Colonic mucosa (tissue), 4 donors: ENCODE results near the gene PIGH. TPM values are rescaled to one million over a fixed set of nuclear protein-coding genes. Genes with fewer than 3 reads are reported as not detected.
A peak's percentile ranks its signal among the peaks of the same experiment; 100 is the strongest.

Experiments used
- DNase-seq: peaks from one replicate; pipeline ENCODE4 v3.0.0-alpha.2; 2020
- H3K27ac ChIP-seq: fragments of 200-600 bp; one replicate; pipeline ENCODE4 v1.8.0; 2021
- H3K27me3 ChIP-seq: fragments of 200-600 bp; one replicate; pipeline ENCODE4 v1.8.0; 2021
- H3K36me3 ChIP-seq: fragments of 200-600 bp; one replicate; pipeline ENCODE4 v1.8.0; 2021
- H3K4me1 ChIP-seq: fragments of 200-600 bp; one replicate; pipeline ENCODE4 v1.8.0; 2021; ENCODE audit warnings: mild to moderate bottlenecking
- H3K4me3 ChIP-seq: fragments of 200-600 bp; one replicate; pipeline ENCODE4 v1.8.0; 2021
- H3K9ac ChIP-seq, 2 donors: one replicate each; pipeline ENCODE4 v1.7.0; 2013; ENCODE audit warnings: control low read depth in 2 of 2, low read depth in 2 of 2, low read length in 2 of 2
- H3K9me3 ChIP-seq: fragments of 200-600 bp; one replicate; pipeline ENCODE4 v1.8.0; 2021
- intact Hi-C: fragments of 100-400 bp; cut with DNase I; formaldehyde crosslinking; loops from one replicate; pipeline ENCODE4 v1.14.1; 2022
- total RNA-seq, 2 donors: library from RNA; stranded (reverse); fragmentation: NEBNext Ultra II Directional in 1 of 2; extraction: Animal tissue kit (Norgen Biotek cat#: 25700) in 1 of 2; gene quantifications; one replicate each; pipeline ENCODE4 v1.2.1, GENCODE V29; 2021
- TF ChIP-seq, protein P1 (sequence below): fragments of 200-600 bp; IDR thresholded peaks from one replicate; pipeline ENCODE4 v1.8.0; 2022; ENCODE audit warnings: antibody characterized with exemption, mild to moderate bottlenecking
- donor health status: healthy.
- donor health status: DM: no; HTN: no; CAD: no.
- donor health status: DM: no; HTN: no; CAD: no.

PIGH gene
- total RNA-seq, 2 donors from 2014 or later = 16.3 to 17.1 TPM

DNA sequence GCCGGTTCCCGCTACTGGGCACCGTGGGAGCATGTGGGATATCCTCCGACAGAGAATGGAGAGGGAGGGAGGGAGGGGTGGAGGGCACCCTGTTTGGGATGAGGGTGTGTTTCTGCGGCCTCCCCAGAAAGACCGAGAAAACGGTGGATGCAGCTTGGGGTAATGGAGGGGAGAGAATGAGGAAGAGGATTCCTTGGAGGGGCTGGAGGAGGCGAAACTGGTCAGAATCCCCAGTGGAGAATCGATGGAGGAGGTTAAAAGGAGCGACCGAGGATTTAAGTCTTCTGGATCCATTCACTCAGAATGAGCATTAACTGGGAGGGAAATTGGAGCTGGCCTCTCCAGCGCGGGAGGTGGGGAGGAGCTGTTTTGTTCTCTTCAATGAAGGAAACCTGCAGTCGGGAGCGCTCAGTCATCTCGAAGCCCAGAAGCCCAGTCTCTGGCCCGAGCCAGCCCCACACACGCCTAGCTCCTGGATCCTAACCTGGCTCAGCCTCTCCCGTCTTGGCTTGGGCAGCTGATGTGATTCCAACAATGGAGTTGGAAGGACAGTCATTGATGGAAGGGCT lies 20.2 kb upstream of the PIGH start:
- intact Hi-C loops = no loop called here
- Histone ChIP-seq H3K4me1 (no peaks in the 10 kb centered on the region), H3K4me3 (peak overlapping the region; percentile 59), H3K27me3 (no peaks in the 10 kb centered on the region), H3K36me3 (no peaks in the 10 kb centered on the region), H3K9me3 (no peaks in the 10 kb centered on the region), H3K9ac (peak overlapping the region; percentile 68 to 78), H3K27ac (peak overlapping the region; percentile 66)
- peak; percentile 33 for DNase-seq
- TF ChIP-seq, protein P1, sequence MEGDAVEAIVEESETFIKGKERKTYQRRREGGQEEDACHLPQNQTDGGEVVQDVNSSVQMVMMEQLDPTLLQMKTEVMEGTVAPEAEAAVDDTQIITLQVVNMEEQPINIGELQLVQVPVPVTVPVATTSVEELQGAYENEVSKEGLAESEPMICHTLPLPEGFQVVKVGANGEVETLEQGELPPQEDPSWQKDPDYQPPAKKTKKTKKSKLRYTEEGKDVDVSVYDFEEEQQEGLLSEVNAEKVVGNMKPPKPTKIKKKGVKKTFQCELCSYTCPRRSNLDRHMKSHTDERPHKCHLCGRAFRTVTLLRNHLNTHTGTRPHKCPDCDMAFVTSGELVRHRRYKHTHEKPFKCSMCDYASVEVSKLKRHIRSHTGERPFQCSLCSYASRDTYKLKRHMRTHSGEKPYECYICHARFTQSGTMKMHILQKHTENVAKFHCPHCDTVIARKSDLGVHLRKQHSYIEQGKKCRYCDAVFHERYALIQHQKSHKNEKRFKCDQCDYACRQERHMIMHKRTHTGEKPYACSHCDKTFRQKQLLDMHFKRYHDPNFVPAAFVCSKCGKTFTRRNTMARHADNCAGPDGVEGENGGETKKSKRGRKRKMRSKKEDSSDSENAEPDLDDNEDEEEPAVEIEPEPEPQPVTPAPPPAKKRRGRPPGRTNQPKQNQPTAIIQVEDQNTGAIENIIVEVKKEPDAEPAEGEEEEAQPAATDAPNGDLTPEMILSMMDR = no peak

DNA sequence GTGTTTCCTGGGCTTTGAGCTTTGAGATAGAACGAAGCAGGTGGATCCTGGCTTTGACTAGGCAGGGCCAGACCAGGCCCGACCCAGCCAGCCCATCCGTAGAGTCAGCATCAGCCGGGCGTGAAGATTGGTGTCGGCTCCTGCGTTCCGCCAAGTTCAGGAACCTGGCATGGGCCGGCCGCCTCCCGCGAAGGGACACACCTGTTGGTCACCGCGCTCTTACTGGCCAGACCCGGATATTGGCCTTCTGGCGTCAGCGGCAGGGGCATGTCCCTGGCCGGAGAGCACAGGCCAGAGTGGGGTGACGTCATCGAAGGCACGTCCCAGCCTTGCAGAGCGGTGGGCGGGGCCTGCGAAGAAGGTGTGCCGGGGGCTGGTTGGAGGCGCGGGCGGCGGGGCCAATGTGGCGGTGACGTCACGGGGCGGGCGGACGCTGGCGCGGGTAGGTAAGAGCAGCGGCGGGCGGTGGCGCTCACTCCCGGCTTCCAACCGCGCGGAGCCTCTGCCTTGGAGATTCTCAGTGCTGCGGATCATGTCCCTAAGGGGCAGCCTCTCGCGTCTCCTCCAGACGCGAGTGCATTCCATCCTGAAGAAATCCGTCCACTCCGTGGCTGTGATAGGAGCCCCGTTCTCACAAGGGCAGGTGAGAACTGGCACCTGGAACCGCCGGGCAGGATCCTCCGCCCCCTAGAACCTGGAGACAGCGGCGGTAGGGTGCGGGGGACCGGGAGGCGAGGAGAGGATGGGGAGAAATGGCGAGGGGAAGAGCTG lies 19.6 kb upstream of the PIGH start, which contains the start of gene ARG2:
Gene ARG2 (plus strand): TSS at position 475 of the 771 bp plus-strand sequence. CDS start 58 bp downstream, at position 533.
- Histone ChIP-seq H3K9ac (peak within 1 kb of the TSS; percentile 68 to 78), H3K4me1 (no peaks in the 10 kb centered on the region), H3K27me3 (no peaks in the 10 kb centered on the region), H3K9me3 (no peaks in the 10 kb centered on the region), H3K27ac (peak within 1 kb of the TSS; percentile 66), H3K36me3 (no peaks in the 10 kb centered on the region), H3K4me3 (peak within 1 kb of the TSS; percentile 59)
- intact Hi-C loops = loop anchor here (2.0 kb wide), 1 partner anchor 47 kb away; no protein-coding TSS in a partner anchor
- peak; percentile 99 for DNase-seq
- TF ChIP-seq, protein P1 = no peak

DNA sequence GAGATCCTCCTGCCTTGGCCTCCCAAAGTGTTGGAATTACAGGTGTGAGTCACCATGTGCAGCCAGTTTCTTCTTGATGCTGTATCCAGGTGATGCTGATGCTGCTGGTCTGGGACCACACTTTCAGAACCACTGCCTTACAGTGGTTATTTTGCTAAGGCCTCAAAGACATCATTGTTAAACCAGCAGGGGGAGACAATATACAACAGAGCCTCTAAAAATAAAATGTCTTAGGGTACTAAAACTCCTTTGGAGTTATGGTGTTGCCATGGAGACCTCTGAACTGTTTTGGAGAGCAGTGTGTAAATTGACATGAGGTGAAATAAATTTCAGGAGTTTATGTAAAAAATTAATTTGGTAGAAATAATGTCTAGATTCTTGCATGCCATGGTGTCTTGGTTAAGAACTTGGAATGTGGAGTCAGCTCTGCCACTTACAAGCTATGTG lies 18.6 kb upstream of the PIGH start:
- DNase-seq = peak; percentile 20
- Histone ChIP-seq H3K27me3 (no peaks in the 10 kb centered on the region), H3K4me1 (no peaks in the 10 kb centered on the region), H3K4me3 (no peak overlapping the region), H3K9me3 (no peaks in the 10 kb centered on the region), H3K9ac (no peak overlapping the region), H3K27ac (peak overlapping the region; percentile 66), H3K36me3 (no peaks in the 10 kb centered on the region)
- TF ChIP-seq, protein P1 = peak; percentile 72
- intact Hi-C loops = loop anchor here (2.0 kb wide), 1 partner anchor 48 kb away; no protein-coding TSS in a partner anchor

DNA sequence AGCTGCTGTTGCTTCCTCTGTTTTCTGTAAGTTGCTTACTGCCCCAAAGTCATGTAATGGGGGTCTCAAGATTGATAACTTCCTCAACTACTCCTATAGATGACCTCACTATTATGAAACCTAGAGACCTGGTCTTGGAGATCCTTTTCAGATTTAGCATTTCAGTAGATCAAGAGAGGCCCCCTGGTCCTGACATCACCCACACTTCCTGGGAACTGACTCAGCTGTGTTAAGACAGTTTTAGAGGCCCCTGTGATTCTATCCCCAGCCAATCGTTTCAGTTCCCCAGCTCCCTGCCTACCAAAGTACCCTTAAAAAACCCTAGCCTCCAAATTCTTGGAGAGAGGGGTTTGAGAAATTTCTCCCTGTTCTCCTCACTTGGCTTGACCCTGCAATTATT lies 10.4 kb upstream of the PIGH start:
- DNase-seq = no peak
- no peaks in the 10 kb centered on the region for H3K27me3 ChIP-seq
- H3K4me3 ChIP-seq = no peak overlapping the region
- intact Hi-C loops = no loop called here
- H3K9me3 ChIP-seq = no peaks in the 10 kb centered on the region
- TF ChIP-seq, protein P1 = no peak
- H3K27ac ChIP-seq = no peak overlapping the region
- no peaks in the 10 kb centered on the region for H3K36me3 ChIP-seq
- no peaks in the 10 kb centered on the region for H3K4me1 ChIP-seq
- no peak overlapping the region for H3K9ac ChIP-seq

DNA sequence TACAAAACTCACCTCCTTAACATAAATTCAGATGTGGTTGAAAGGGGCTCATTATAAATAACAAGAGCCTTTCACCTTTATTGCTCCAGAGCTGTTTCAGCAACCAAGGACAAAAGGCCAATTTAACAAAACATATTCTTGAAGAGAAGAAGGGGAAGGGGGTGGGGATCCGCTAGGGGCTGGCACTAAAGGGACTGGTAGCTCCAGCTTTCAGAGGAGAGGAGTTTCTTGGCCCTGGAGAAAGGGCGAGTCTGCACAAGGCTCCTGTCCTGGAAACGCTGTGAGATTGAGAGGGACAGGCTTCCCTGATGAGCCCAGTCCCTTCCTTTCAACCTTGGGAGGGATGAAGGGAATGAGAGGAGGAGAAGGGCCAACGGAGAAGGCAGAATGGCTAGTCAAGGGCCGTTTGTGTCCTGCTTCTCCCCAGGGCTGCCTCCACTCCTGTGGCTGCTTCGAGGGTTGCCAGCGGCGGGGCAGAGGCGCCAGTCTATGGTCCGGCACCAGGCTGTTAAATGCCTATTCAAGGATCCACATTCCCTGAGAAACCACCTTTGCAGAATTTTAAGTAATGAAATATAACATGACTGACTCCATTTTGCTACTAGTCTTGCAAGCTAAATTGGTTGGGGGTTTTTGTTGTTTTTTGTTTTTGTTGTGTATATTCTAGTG lies 9.7 kb upstream of the PIGH start:
- H3K4me1 ChIP-seq = no peaks in the 10 kb centered on the region
- intact Hi-C loops = no loop called here
- H3K27ac ChIP-seq = no peak overlapping the region
- H3K4me3 ChIP-seq = no peak overlapping the region
- no peaks in the 10 kb centered on the region for H3K9me3 ChIP-seq
- no peak for DNase-seq
- H3K27me3 ChIP-seq = no peaks in the 10 kb centered on the region
- TF ChIP-seq, protein P1 = no peak
- no peaks in the 10 kb centered on the region for H3K36me3 ChIP-seq
- H3K9ac ChIP-seq = no peak overlapping the region
